SKM-1 treated with dmso at 0.1 percent for 144 hours (cell line): Measurements from ENCODE around the gene CA9.
"Not testable (repeated sequence)": the region's sequence is repeated elsewhere in the genome, so short reads cannot be mapped to it uniquely, and the experiment has no call there.

Experiments used
- DNase-seq: peaks from one replicate; lab custom pipeline; 2025; ENCODE audit not compliant: unreplicated experiment; lab: John Stamatoyannopoulos, UW

CA9 gene

GRCh38 chr9:35673132-35674024 is at the start of gene CA9:
CA9 (plus strand) TSS chr9:35673928; CDS start chr9:35673960, 32 bp downstream.
- DNase-seq: no peak

- DNase-seq: no peak
Measured at GRCh38 chr9:35627575-35627974, 46.2 kb upstream of the CA9 start.

- no peak for DNase-seq
Measured at GRCh38 chr9:35628389-35628991, 45.2 kb upstream of the CA9 start.

GRCh38 chr9:35629597-35629996 is 44.1 kb upstream of the CA9 start:
- no peak for DNase-seq

GRCh38 chr9:35635730-35636129 is 38.0 kb upstream of the CA9 start:
- DNase-seq: no peak

GRCh38 chr9:35636135-35636876 is 37.4 kb upstream of the CA9 start:
- DNase-seq: no peak

GRCh38 chr9:35636877-35637246 is 36.9 kb upstream of the CA9 start:
- not testable (repeated sequence) for DNase-seq

GRCh38 chr9:35637427-35637955 is 36.2 kb upstream of the CA9 start:
- not testable (repeated sequence) for DNase-seq

- not testable (repeated sequence) for DNase-seq
Measured at GRCh38 chr9:35638751-35639150, 35.0 kb upstream of the CA9 start.

- not testable (repeated sequence) for DNase-seq
Measured at GRCh38 chr9:35639225-35639624, 34.5 kb upstream of the CA9 start.

- DNase-seq: no peak
Measured at GRCh38 chr9:35639631-35640030, 34.1 kb upstream of the CA9 start.

GRCh38 chr9:35640431-35640830 is 33.3 kb upstream of the CA9 start:
- DNase-seq: not testable (repeated sequence)

- DNase-seq: not testable (repeated sequence)
Measured at GRCh38 chr9:35641478-35641877, 32.2 kb upstream of the CA9 start.

- no peak for DNase-seq
Measured at GRCh38 chr9:35643046-35643445, 30.7 kb upstream of the CA9 start.

GRCh38 chr9:35645736-35646135 is 28.0 kb upstream of the CA9 start:
- DNase-seq: not testable (repeated sequence)

- no peak for DNase-seq
Measured at GRCh38 chr9:35646153-35646532, 27.6 kb upstream of the CA9 start.

GRCh38 chr9:35646533-35647265 is 27.0 kb upstream of the CA9 start:
- peak; percentile 78 for DNase-seq

- peak; percentile 24 for DNase-seq
Measured at GRCh38 chr9:35649431-35650340, 24.0 kb upstream of the CA9 start.

GRCh38 chr9:35650341-35651158 is 23.2 kb upstream of the CA9 start, which contains the start of gene SIT1:
SIT1 (minus strand) TSS chr9:35650931; CDS start chr9:35650853, 78 bp downstream.
- DNase-seq: no peak
